Prostate gland (tissue), 2 donors: ENCODE results near the gene FMN1. TPM values are rescaled to one million over a fixed set of nuclear protein-coding genes. Genes with fewer than 3 reads are reported as not detected.

Source experiments
- DNase-seq: peaks from one replicate; pipeline ENCODE4 v3.0.0-alpha.2; 2019; ENCODE audit warnings: low spot score
- H3K27ac ChIP-seq, 2 donors: fragments of 200-600 bp; sonication (generic); 2 replicates each; pipeline ENCODE4 v1.5.1; 2017 to 2019
- H3K27me3 ChIP-seq: fragments of 200-600 bp; sonication (generic); replicated peaks from 2 replicates; pipeline ENCODE4 v1.5.1; 2019; ENCODE audit not compliant: insufficient read depth
- H3K36me3 ChIP-seq, 2 donors: fragments of 200-600 bp; sonication (generic); 1 replicate in 1 of 2; 2 replicates in 1 of 2; pipeline versions ENCODE4 v1.5.1 to v1.8.1; 2017 to 2019
- H3K4me1 ChIP-seq: fragments of 200-600 bp; sonication (generic); replicated peaks from 2 replicates; pipeline ENCODE4 v1.5.1; 2019
- H3K4me3 ChIP-seq, 2 donors: fragments of 200-600 bp; sonication (generic); 2 replicates each; pipeline ENCODE4 v1.5.1; 2017 to 2019
- H3K9me3 ChIP-seq: fragments of 200-600 bp; sonication (generic); 2 replicates; pipeline ENCODE4 v1.5.1; 2017
- POLR2A ChIP-seq: fragments of 450-650 bp; IDR thresholded peaks from one replicate; pipeline ENCODE4 v1.6.1; 2016; ENCODE audit warnings: antibody characterized with exemption, mild to moderate bottlenecking
- POLR2AphosphoS5 ChIP-seq: sonication (generic); formaldehyde crosslinking; IDR thresholded peaks from one replicate; pipeline ENCODE4 v1.6.1; 2017; ENCODE audit warnings: antibody characterized with exemption
- WGBS: methylation state at CpG from one replicate; pipeline ENCODE4 v1.1.5; 2018; 5-methylcytosine and 5-hydroxymethylcytosine counted together
- intact Hi-C: fragments of 100-400 bp; cut with DNase I; formaldehyde crosslinking; loops from one replicate; pipeline ENCODE4 v1.14.2; 2022
- total RNA-seq, 2 donors: library from RNA; depleted of rRNA; stranded (reverse); fragments of >200 nt; gene quantifications; one replicate each; pipeline ENCODE4 v1.1.0, GENCODE V29; 2016
- TF ChIP-seq, protein P1 (sequence below), 4 experiments: fragments of 200-600 bp in 2 of 4; fragments of 450-650 bp in 2 of 4; sonication (generic) in 2 of 4; IDR thresholded peaks; 1 replicate in 3 of 4; 2 replicates in 1 of 4; pipeline ENCODE4 v1.5.1; 2016 to 2019; ENCODE audit warnings: antibody characterized with exemption in 4 of 4, mild to moderate bottlenecking in 2 of 4, moderate library complexity in 2 of 4

The FMN1 gene
- total RNA-seq, 2 donors from 2014 or later: 7.1 to 32.5 TPM

DNA sequence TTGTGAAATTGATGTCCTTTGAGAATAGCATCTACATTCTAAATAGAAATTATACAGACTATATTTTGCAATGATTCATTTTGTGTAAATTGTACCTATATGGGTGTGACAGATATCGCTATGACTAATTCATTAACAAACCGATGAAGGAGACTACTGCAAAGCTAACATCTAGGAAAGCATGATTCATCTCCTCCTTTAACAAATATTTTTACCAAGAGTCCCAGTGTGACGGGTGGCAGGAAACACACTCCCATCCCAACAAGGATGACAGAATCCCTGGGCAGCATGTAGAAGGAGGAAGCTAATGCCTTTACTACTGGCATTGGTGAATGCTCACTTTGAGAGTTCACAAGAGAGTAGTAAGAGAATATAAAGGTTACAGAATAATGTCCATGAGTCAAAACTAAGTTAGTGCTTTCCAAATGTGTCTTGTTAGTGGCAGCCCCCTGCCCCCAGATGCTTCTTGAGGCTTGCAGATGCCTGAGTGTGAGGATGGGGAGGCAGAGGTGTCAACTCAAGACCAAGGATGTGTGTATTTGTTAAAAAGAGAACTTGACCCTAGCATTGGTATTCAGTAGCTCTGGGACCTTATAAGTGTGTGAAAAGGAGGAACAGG, 180.6 kb downstream of the FMN1 start:
- Histone ChIP-seq H3K4me3 (no peak overlapping the region), H3K4me1 (no peaks in the 10 kb centered on the region), H3K27me3 (no peaks in the 10 kb centered on the region), H3K36me3 (no peaks in the 10 kb centered on the region), H3K27ac (no peak overlapping the region), H3K9me3 (no peaks in the 10 kb centered on the region)
- WGBS: 74% methylated on average over 3 of the region's 3 CpGs
- TF ChIP-seq POLR2AphosphoS5 (no peak), POLR2A (no peak)
- TF ChIP-seq, protein P1, sequence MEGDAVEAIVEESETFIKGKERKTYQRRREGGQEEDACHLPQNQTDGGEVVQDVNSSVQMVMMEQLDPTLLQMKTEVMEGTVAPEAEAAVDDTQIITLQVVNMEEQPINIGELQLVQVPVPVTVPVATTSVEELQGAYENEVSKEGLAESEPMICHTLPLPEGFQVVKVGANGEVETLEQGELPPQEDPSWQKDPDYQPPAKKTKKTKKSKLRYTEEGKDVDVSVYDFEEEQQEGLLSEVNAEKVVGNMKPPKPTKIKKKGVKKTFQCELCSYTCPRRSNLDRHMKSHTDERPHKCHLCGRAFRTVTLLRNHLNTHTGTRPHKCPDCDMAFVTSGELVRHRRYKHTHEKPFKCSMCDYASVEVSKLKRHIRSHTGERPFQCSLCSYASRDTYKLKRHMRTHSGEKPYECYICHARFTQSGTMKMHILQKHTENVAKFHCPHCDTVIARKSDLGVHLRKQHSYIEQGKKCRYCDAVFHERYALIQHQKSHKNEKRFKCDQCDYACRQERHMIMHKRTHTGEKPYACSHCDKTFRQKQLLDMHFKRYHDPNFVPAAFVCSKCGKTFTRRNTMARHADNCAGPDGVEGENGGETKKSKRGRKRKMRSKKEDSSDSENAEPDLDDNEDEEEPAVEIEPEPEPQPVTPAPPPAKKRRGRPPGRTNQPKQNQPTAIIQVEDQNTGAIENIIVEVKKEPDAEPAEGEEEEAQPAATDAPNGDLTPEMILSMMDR (IDR thresholded peaks at IDR 0.05): no peak
- intact Hi-C loops: no loop called here
- no peak for DNase-seq

DNA sequence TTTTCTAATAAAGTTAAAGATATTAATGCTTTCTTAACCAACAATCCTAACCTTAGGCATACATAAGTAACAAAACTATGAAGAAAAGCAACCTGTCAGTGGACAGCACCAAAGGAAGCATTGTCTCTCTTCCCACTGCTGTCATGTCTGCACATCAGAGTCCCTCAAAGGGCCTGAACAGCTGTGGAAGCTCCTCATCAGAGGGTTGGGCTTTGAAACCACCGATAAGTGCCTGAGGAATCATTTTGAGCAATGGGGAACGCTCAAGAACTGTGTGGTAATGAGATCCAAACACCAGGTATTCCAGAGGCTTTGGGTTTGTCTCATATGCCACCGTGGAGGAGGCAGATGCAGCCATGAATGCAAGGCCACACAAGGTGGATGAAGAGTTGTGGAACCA, 182.5 kb downstream of the FMN1 start:
- DNase-seq: no peak
- 88% methylated on average over 3 of the region's 3 CpGs for WGBS
- Histone ChIP-seq H3K4me1 (no peaks in the 10 kb centered on the region), H3K36me3 (no peaks in the 10 kb centered on the region), H3K9me3 (no peaks in the 10 kb centered on the region), H3K4me3 (no peak overlapping the region), H3K27me3 (no peaks in the 10 kb centered on the region), H3K27ac (no peak overlapping the region)
- TF ChIP-seq POLR2AphosphoS5 (no peak), POLR2A (no peak)
- TF ChIP-seq, protein P1 (IDR thresholded peaks at IDR 0.05): no peak
- intact Hi-C loops: no loop called here

- 91% methylated on average over 4 of the region's 4 CpGs for WGBS
- no peak for TF ChIP-seq POLR2A
- TF ChIP-seq, protein P1 (IDR thresholded peaks at IDR 0.05): no peak
- no peak for TF ChIP-seq POLR2AphosphoS5
- H3K4me3 ChIP-seq: no peak overlapping the region
- H3K27ac ChIP-seq: no peak overlapping the region
- H3K36me3 ChIP-seq: no peaks in the 10 kb centered on the region
- intact Hi-C loops: no loop called here
- H3K27me3 ChIP-seq: no peaks in the 10 kb centered on the region
- H3K9me3 ChIP-seq: no peaks in the 10 kb centered on the region
- H3K4me1 ChIP-seq: no peaks in the 10 kb centered on the region
- no peak for DNase-seq
These were observed 184.9 kb downstream of the FMN1 start for GRCh38 chr15:33009603-33010002.

GRCh38 chr15:33009026-33009425, 185.5 kb downstream of the FMN1 start:
- 81% methylated on average over 5 of the region's 5 CpGs for WGBS
- H3K4me1 ChIP-seq: no peaks in the 10 kb centered on the region
- DNase-seq: no peak
- intact Hi-C loops: no loop called here
- H3K27ac ChIP-seq: no peak overlapping the region
- no peaks in the 10 kb centered on the region for H3K9me3 ChIP-seq
- TF ChIP-seq POLR2A (no peak), POLR2AphosphoS5 (no peak)
- TF ChIP-seq, protein P1 (IDR thresholded peaks at IDR 0.05): no peak
- H3K27me3 ChIP-seq: no peaks in the 10 kb centered on the region
- H3K36me3 ChIP-seq: no peaks in the 10 kb centered on the region
- no peak overlapping the region for H3K4me3 ChIP-seq

GRCh38 chr15:33008284-33008995, 186.1 kb downstream of the FMN1 start:
- Histone ChIP-seq H3K4me1 (no peaks in the 10 kb centered on the region), H3K36me3 (no peaks in the 10 kb centered on the region), H3K4me3 (no peak overlapping the region), H3K27me3 (no peaks in the 10 kb centered on the region), H3K27ac (no peak overlapping the region), H3K9me3 (no peaks in the 10 kb centered on the region)
- TF ChIP-seq POLR2A (no peak), POLR2AphosphoS5 (no peak)
- TF ChIP-seq, protein P1 (IDR thresholded peaks at IDR 0.05): no peak
- WGBS: 33% methylated on average over 3 of the region's 3 CpGs
- DNase-seq: no peak
- intact Hi-C loops: no loop called here
